Karpas-422 (cell line): ENCODE results near the gene TAL1. TPM values are rescaled to one million over a fixed set of nuclear protein-coding genes. Genes with fewer than 3 reads are reported as not detected.

Source experiments
- DNase-seq: peaks from one replicate; pipeline ENCODE4 v3.0.0-alpha.2; 2015
- H2AFZ ChIP-seq: fragments of 200-600 bp; sonication (generic); 2 replicates; pipeline ENCODE4 v1.6.1; 2014; ENCODE audit warnings: antibody characterized with exemption, low read length, mixed read lengths
- H3K27ac ChIP-seq: fragments of 200-600 bp; sonication (generic); 2 replicates; pipeline ENCODE4 v1.5.1; 2014; ENCODE audit warnings: mild to moderate bottlenecking, low read length, moderate library complexity
- H3K27me3 ChIP-seq: fragments of 200-600 bp; sonication (generic); 2 replicates; pipeline ENCODE4 v1.6.1; 2014; ENCODE audit warnings: low read length, mixed read lengths
- H3K36me3 ChIP-seq: fragments of 200-600 bp; sonication (generic); 2 replicates; pipeline ENCODE4 v1.6.1; 2014; ENCODE audit warnings: low read length, mixed read lengths; ENCODE audit not compliant: insufficient read depth
- H3K4me1 ChIP-seq: fragments of 200-600 bp; sonication (generic); 2 replicates; pipeline ENCODE4 v1.6.1; 2014; ENCODE audit warnings: mild to moderate bottlenecking, low read length, mixed read lengths
- H3K4me2 ChIP-seq: fragments of 200-600 bp; sonication (generic); 2 replicates; pipeline ENCODE4 v1.6.1; 2014; ENCODE audit warnings: low read length, low read depth, mild to moderate bottlenecking; ENCODE audit not compliant: poor library complexity, severe bottlenecking
- H3K4me3 ChIP-seq: fragments of 200-600 bp; sonication (generic); 2 replicates; pipeline ENCODE4 v1.5.1; 2014; ENCODE audit warnings: mild to moderate bottlenecking, antibody characterized with exemption, low read length, mixed read lengths
- H3K79me2 ChIP-seq: fragments of 200-600 bp; sonication (generic); 2 replicates; pipeline ENCODE4 v1.6.1; 2014; ENCODE audit warnings: mild to moderate bottlenecking, low read length, mixed read lengths
- H3K9ac ChIP-seq: fragments of 200-600 bp; sonication (generic); 2 replicates; pipeline ENCODE4 v1.6.0; 2014; ENCODE audit warnings: low read length
- H3K9me2 ChIP-seq: fragments of 200-600 bp; sonication (generic), shearing (Covaris generic); replicated peaks from 2 replicates; pipeline ENCODE4 v1.6.0; 2014; ENCODE audit warnings: mild to moderate bottlenecking, low read length, moderate library complexity; ENCODE audit not compliant: insufficient read depth
- H3K9me3 ChIP-seq: fragments of 300-700, 200-600 bp; sonication (generic); 2 replicates; pipeline ENCODE4 v1.6.1; 2014; ENCODE audit warnings: low read length, mixed read lengths
- H4K20me1 ChIP-seq: fragments of 200-600 bp; sonication (generic); 2 replicates; pipeline ENCODE4 v1.6.1; 2014; ENCODE audit warnings: mild to moderate bottlenecking, antibody characterized with exemption, low read length, low read depth; ENCODE audit not compliant: insufficient read depth
- total RNA-seq: library from RNA; depleted of rRNA; stranded (reverse); fragments of >200 nt; shearing (Covaris generic); gene quantifications from 2 replicates; pipeline ENCODE4 v1.2.3, GENCODE V29; 2014; ENCODE audit warnings: low replicate concordance

Gene TAL1
- total RNA-seq, 1 experiment from 2014 or later = not detected

DNA sequence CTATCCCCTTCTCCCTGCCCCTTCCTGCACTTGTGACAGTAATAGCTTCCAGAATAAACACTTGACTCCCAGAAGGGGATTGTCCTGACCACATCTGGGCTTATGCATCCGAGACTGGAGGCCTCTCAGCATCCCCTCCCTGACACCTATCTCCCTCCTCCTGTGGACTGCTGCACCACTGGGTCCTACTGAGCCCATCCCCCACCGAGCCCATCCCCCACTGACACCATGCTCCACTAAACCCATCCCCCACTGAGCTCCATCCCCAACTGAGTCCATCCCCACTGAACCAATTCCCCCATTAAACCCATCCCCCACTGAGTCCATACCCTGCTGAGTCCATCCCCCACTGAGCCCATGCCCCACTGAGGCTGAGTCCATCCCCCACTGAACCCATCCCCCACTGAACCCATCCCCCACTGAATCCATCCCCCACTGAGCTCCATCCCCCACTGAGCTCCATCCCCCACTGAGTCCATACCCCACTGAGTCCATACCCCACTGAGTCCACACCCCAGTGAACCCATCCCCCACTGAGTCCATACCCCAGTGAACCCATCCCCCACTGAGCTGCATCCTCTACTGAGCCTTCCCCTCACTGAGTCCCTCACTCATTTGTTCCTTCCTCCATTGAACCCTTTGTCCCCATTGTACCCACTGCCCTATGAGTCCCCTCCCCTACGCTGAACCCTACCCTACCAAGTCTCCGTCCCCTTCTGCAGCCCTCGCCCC, 47.8 kb downstream of the TAL1 start:
- no peaks in the 10 kb centered on the region for H3K9me3 ChIP-seq
- no peak overlapping the region for H3K27ac ChIP-seq
- H3K4me2 ChIP-seq = no peak overlapping the region
- H4K20me1 ChIP-seq = no peaks in the 10 kb centered on the region
- H3K4me3 ChIP-seq = no peak overlapping the region
- H2AFZ ChIP-seq = no peak overlapping the region
- H3K27me3 ChIP-seq = no peaks in the 10 kb centered on the region
- peak; percentile 60 for DNase-seq
- H3K4me1 ChIP-seq = peaks cover 14% of the 10 kb centered on the region
- H3K9me2 ChIP-seq = no peaks in the 10 kb centered on the region
- H3K79me2 ChIP-seq = no peaks in the 10 kb centered on the region
- H3K36me3 ChIP-seq = no peaks in the 10 kb centered on the region
- H3K9ac ChIP-seq = no peak overlapping the region

DNA sequence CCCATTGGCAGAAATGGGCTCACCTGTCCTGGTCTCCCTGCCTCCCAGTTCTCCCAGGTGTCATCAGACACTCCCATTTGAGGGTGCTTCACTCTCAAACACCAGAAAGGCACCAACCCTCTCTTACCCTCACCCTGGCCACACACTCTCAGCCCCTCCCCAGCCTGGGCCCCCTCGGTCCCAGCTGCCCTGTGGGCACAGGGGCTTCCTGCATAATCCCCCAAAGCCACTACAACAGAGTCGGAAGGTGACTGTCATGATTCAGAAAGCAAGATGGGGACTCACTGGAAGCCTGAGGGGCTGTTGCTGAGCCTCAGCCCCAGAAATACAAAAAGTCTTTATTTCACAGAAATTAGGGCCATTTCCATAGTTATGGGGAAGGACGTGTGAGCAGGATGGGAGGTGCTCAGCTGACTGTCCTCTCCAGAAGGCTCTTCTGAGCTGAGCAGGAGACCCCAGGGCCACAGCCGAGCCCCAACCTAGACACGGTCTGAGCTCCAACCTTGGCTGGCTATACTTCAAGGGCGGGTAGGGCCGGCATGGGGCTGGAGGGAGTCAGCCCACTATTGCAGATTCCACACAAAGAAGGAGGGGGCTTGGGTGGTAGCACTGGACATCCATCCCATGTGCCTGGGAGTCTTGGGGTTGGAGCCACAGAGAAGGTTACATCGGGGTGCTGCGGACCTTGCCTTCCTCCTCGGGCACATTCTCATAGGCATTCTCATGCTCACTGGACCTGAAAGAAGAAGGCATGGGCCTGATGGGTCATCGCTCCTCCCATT, 48.5 kb downstream of the TAL1 start:
- H3K9ac ChIP-seq = no peak overlapping the region
- H3K27me3 ChIP-seq = no peaks in the 10 kb centered on the region
- H3K27ac ChIP-seq = no peak overlapping the region
- H3K4me1 ChIP-seq = peaks cover 15% of the 10 kb centered on the region
- H3K36me3 ChIP-seq = no peaks in the 10 kb centered on the region
- H4K20me1 ChIP-seq = no peaks in the 10 kb centered on the region
- no peaks in the 10 kb centered on the region for H3K9me3 ChIP-seq
- H2AFZ ChIP-seq = no peak overlapping the region
- no peak overlapping the region for H3K4me2 ChIP-seq
- peak; percentile 21 for DNase-seq
- no peak overlapping the region for H3K4me3 ChIP-seq
- no peaks in the 10 kb centered on the region for H3K9me2 ChIP-seq
- H3K79me2 ChIP-seq = no peaks in the 10 kb centered on the region

- H3K36me3 ChIP-seq = no peaks in the 10 kb centered on the region
Observed at GRCh38 chr1:47182676-47183235, 49.3 kb downstream of the TAL1 start.

GRCh38 chr1:47181955-47182675, 49.9 kb downstream of the TAL1 start:
- Histone ChIP-seq H3K27me3 (no peaks in the 10 kb centered on the region), H3K27ac (no peak overlapping the region), H3K4me1 (peaks cover 16% of the 10 kb centered on the region), H3K9me2 (no peaks in the 10 kb centered on the region), H4K20me1 (no peaks in the 10 kb centered on the region), H3K9me3 (no peaks in the 10 kb centered on the region), H3K79me2 (no peaks in the 10 kb centered on the region), H3K4me3 (no peak overlapping the region), H3K36me3 (no peaks in the 10 kb centered on the region), H3K4me2 (no peak overlapping the region), H3K9ac (no peak overlapping the region), H2AFZ (no peak overlapping the region)
- DNase-seq = peak; percentile 40

More at GRCh38 chr1:47182676-47183235, 49.3 kb downstream of the TAL1 start:
- DNase-seq = no peak
- Histone ChIP-seq H4K20me1 (no peaks in the 10 kb centered on the region), H3K9me3 (no peaks in the 10 kb centered on the region), H3K9me2 (no peaks in the 10 kb centered on the region), H3K27ac (no peak overlapping the region), H3K27me3 (no peaks in the 10 kb centered on the region), H3K4me3 (no peak overlapping the region), H2AFZ (no peak overlapping the region), H3K9ac (no peak overlapping the region), H3K4me2 (no peak overlapping the region), H3K79me2 (no peaks in the 10 kb centered on the region), H3K4me1 (peaks cover 16% of the 10 kb centered on the region)

- Histone ChIP-seq H3K36me3 (no peaks in the 10 kb centered on the region), H3K27ac (no peak overlapping the region), H3K9me3 (no peaks in the 10 kb centered on the region), H3K9me2 (no peaks in the 10 kb centered on the region), H3K4me3 (no peak overlapping the region), H3K9ac (no peak overlapping the region), H4K20me1 (no peaks in the 10 kb centered on the region), H3K79me2 (no peaks in the 10 kb centered on the region), H3K27me3 (no peaks in the 10 kb centered on the region), H3K4me2 (no peak overlapping the region), H2AFZ (no peak overlapping the region), H3K4me1 (peaks cover 16% of the 10 kb centered on the region)
- no peak for DNase-seq
Observed at GRCh38 chr1:47181095-47181954, 50.7 kb downstream of the TAL1 start.

GRCh38 chr1:47180603-47181094, 51.4 kb downstream of the TAL1 start:
- no peaks in the 10 kb centered on the region for H4K20me1 ChIP-seq
- no peak overlapping the region for H3K4me3 ChIP-seq
- H3K79me2 ChIP-seq = no peaks in the 10 kb centered on the region
- H3K27me3 ChIP-seq = no peaks in the 10 kb centered on the region
- no peaks in the 10 kb centered on the region for H3K36me3 ChIP-seq
- no peak for DNase-seq
- H3K9me2 ChIP-seq = no peaks in the 10 kb centered on the region
- H3K27ac ChIP-seq = no peak overlapping the region
- H3K4me1 ChIP-seq = peaks cover 16% of the 10 kb centered on the region
- no peak overlapping the region for H3K4me2 ChIP-seq
- H3K9me3 ChIP-seq = no peaks in the 10 kb centered on the region
- peak overlapping the region; percentile 74; the same call in 1 of the 2 replicates for H3K9ac ChIP-seq
- no peak overlapping the region for H2AFZ ChIP-seq

DNA sequence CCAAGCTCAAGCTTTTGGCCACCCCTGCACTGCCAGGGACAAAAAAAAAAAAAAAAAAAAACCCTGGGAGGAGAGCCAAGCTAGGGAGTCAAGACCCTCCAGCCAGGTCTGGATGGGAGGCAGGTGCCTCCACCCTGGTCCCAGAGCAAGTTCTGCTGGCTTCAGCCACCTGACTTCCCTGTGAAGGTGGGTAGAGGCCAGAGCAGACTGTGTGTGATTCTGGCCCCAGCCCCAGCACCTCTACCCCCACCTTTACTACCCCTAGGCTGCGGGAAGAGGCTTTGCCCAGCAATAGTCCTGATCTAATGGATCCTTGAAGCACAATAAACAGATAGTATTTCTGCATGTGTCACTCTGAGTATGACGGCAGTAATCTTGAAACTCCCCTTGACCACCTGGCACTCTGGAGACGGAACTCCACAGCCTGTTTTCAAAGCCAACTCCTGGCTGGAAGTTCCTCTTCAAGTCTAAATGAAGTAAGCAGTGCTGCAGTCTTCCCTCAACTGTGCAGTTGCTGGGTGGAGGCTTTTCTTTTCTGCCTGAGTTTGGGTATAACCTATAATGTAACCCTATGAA, 51.9 kb downstream of the TAL1 start:
- H2AFZ ChIP-seq = no peak overlapping the region
- peak overlapping the region; percentile 82 for H3K4me2 ChIP-seq
- H3K4me3 ChIP-seq = peak overlapping the region; percentile 68; the same call in 1 of the 2 replicates
- DNase-seq = no peak
- no peaks in the 10 kb centered on the region for H4K20me1 ChIP-seq
- peak overlapping the region; percentile 74 for H3K9ac ChIP-seq
- H3K79me2 ChIP-seq = no peaks in the 10 kb centered on the region
- no peaks in the 10 kb centered on the region for H3K9me3 ChIP-seq
- no peak overlapping the region for H3K27ac ChIP-seq
- H3K9me2 ChIP-seq = no peaks in the 10 kb centered on the region
- peaks cover 16% of the 10 kb centered on the region for H3K4me1 ChIP-seq
- no peaks in the 10 kb centered on the region for H3K36me3 ChIP-seq
- no peaks in the 10 kb centered on the region for H3K27me3 ChIP-seq
